Body of pancreas (tissue), 4 donors: Measurements from ENCODE around the gene TNNT2.

Source experiments
- CTCF ChIP-seq, 7 experiments: fragments of 450-650 bp in 4 of 7; fragments of 200-600 bp in 3 of 7; sonication (generic) in 3 of 7; IDR thresholded peaks; one replicate each; pipeline ENCODE4 v1.5.1; 2016 to 2019; ENCODE audit warnings: antibody characterized with exemption in 7 of 7
- POLR2A ChIP-seq, 3 donors: fragments of 450-650 bp; IDR thresholded peaks; one replicate each; pipeline ENCODE4 v1.6.1; 2016; ENCODE audit warnings: antibody characterized with exemption in 3 of 3, mild to moderate bottlenecking in 2 of 3

- no peak for TF ChIP-seq CTCF (IDR thresholded peaks at IDR 0.05)
- no peak for TF ChIP-seq POLR2A (IDR thresholded peaks at IDR 0.05)
Observed at GRCh38 chr1:201406831-201407406, 29.4 kb upstream of the TNNT2 start.
